Hepatocyte (in vitro differentiated cells): Measurements from ENCODE around the gene CLIP2. TPM values are rescaled to one million over a fixed set of nuclear protein-coding genes. Genes with fewer than 3 reads are reported as not detected.
"Not testable (repeated sequence)": the region's sequence is repeated elsewhere in the genome, so short reads cannot be mapped to it uniquely, and the experiment has no call there.

ENCODE experiments used
- DNase-seq: peaks from one replicate; pipeline ENCODE4 v3.0.0-alpha.2; 2016; ENCODE audit warnings: low spot score
- H2AFZ ChIP-seq: fragments of 200-600 bp; sonication (generic); 2 replicates; pipeline ENCODE4 v1.6.0; 2016; ENCODE audit warnings: antibody characterized with exemption, mild to moderate bottlenecking
- H3K27ac ChIP-seq: fragments of 200-600 bp; sonication (generic); 2 replicates; pipeline ENCODE4 v1.5.1; 2016; ENCODE audit warnings: mild to moderate bottlenecking
- H3K27me3 ChIP-seq: fragments of 200-600 bp; sonication (generic); 2 replicates; pipeline ENCODE4 v1.6.1; 2016
- H3K36me3 ChIP-seq: fragments of 200-600 bp; sonication (generic); replicated peaks from 2 replicates; pipeline ENCODE4 v1.5.1; 2016; ENCODE audit warnings: low read depth; ENCODE audit not compliant: insufficient read depth
- H3K4me1 ChIP-seq: fragments of 200-600 bp; sonication (generic); 2 replicates; pipeline ENCODE4 v1.5.1; 2016; ENCODE audit warnings: mild to moderate bottlenecking, moderate library complexity; ENCODE audit not compliant: insufficient read depth
- H3K4me2 ChIP-seq: fragments of 200-600 bp; sonication (generic); 2 replicates; pipeline ENCODE4 v1.6.0; 2016
- H3K4me3 ChIP-seq: fragments of 200-600 bp; sonication (generic); 2 replicates; pipeline ENCODE4 v1.5.1; 2016; ENCODE audit warnings: mild to moderate bottlenecking
- H3K79me2 ChIP-seq: fragments of 200-600 bp; sonication (generic); 2 replicates; pipeline ENCODE4 v1.6.0; 2017; ENCODE audit warnings: mild to moderate bottlenecking
- H3K9me2 ChIP-seq: fragments of 200-600 bp; sonication (generic); replicated peaks from 2 replicates; pipeline ENCODE4 v1.6.0; 2017; ENCODE audit warnings: mild to moderate bottlenecking; ENCODE audit not compliant: insufficient read depth
- H3K9me3 ChIP-seq: fragments of 200-600 bp; sonication (generic); 2 replicates; pipeline ENCODE4 v1.5.1; 2016; ENCODE audit warnings: low read depth, mild to moderate bottlenecking
- H4K20me1 ChIP-seq: fragments of 200-600 bp; sonication (generic); 2 replicates; pipeline ENCODE4 v1.6.0; 2016; ENCODE audit warnings: mild to moderate bottlenecking; ENCODE audit not compliant: insufficient read depth, poor library complexity, severe bottlenecking
- EZH2 ChIP-seq: fragments of 200-600 bp; sonication (generic); IDR thresholded peaks from 2 replicates; pipeline ENCODE4 v1.6.1; 2016; ENCODE audit warnings: antibody characterized with exemption, mild to moderate bottlenecking, borderline replicate concordance
- EZH2phosphoT487 ChIP-seq: fragments of 200-600 bp; sonication (generic); IDR thresholded peaks from one replicate; pipeline ENCODE4 v1.6.1; 2018; ENCODE audit warnings: antibody characterized with exemption, mild to moderate bottlenecking, low read depth, moderate library complexity; ENCODE audit not compliant: unreplicated experiment, severe bottlenecking
- WGBS: methylation state at CpG from one replicate; pipeline ENCODE4 v1.1.6; 2016; ENCODE audit warnings: low lambda C conversion rate; ENCODE audit errors: missing lambda C conversion rate; 5-methylcytosine and 5-hydroxymethylcytosine counted together
- polyA plus RNA-seq: library from polyadenylated mRNA; unstranded; fragments of >200 nt; fragmentation: Nextera tagmentation; extraction: Ambion mirVana; gene quantifications from 2 replicates; pipeline ENCODE4 v1.2.1, GENCODE V29; 2016
- total RNA-seq: library from RNA; depleted of rRNA; stranded (reverse); fragments of >200 nt; gene quantifications from 2 replicates; pipeline ENCODE4 v1.2.3, GENCODE V29; 2014
- TF ChIP-seq, protein P1 (sequence below): fragments of 200-600 bp; sonication (generic); IDR thresholded peaks from 2 replicates; pipeline ENCODE4 v1.5.1; 2016; ENCODE audit warnings: antibody characterized with exemption, mild to moderate bottlenecking; ENCODE audit not compliant: poor library complexity

Gene CLIP2
- total and polyA plus RNA-seq, 2 experiments from 2014 or later = 17.9 to 28.5 TPM

DNA sequence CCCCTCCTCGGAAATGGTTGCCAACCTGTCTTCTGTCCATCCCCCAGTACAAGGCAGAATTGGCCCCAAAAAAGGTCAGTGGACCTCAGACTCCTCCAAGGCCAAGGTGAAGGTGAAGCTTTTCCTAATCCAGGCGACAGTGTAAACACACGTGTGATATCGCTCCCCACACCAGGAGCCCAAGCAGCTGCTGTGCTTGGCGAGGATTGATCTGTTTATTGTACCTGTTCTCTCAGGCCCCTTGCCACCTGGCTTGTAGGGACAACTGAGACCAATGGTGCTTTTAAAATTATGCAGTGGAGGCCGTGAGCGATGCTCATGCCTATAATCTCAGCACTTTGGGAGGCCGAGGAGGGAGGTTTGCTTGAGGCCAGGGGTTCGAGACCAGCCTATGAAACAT, 98.4 kb downstream of the CLIP2 start:
- Histone ChIP-seq H3K79me2 (no peaks in the 10 kb centered on the region), H3K4me2 (no peak overlapping the region), H3K27me3 (no peaks in the 10 kb centered on the region), H3K9me3 (no peaks in the 10 kb centered on the region), H3K4me1 (no peaks in the 10 kb centered on the region), H3K27ac (no peak overlapping the region), H4K20me1 (no peaks in the 10 kb centered on the region), H2AFZ (no peak overlapping the region), H3K4me3 (no peak overlapping the region), H3K36me3 (no peaks in the 10 kb centered on the region), H3K9me2 (no peaks in the 10 kb centered on the region)
- no peak for DNase-seq
- WGBS = 95% methylated on average over 9 of the region's 9 CpGs
- no peak for TF ChIP-seq EZH2phosphoT487
- no peak for TF ChIP-seq EZH2

DNA sequence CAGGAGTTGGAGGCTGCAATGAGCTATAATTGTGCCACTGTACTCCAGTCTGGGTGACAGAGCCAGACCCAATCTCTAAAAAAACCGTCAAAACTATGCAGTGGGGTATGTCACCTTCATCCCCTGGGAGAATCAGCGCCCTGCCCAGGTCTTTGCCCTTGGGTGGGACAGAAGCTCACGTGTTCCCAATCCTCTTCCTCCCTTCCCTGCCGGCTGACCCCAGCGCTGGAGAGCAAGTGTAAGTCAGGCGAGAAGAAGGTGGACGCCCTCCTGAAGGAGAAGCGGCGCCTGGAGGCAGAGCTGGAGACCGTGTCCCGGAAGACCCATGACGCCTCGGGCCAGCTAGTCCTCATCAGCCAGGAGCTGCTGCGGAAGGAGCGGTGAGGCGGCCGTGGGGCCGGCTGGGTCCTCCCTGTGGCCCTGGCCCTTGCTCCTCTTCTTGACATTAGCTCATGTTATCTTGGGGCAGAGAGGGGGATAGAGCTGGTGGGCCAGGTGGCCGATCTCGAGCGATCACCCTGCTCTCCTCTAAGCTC, 99.7 kb downstream of the CLIP2 start:
- Histone ChIP-seq H4K20me1 (no peaks in the 10 kb centered on the region), H3K27me3 (no peaks in the 10 kb centered on the region), H3K9me2 (no peaks in the 10 kb centered on the region), H3K4me1 (no peaks in the 10 kb centered on the region), H3K4me2 (no peak overlapping the region), H3K36me3 (no peaks in the 10 kb centered on the region), H3K79me2 (no peaks in the 10 kb centered on the region), H3K27ac (no peak overlapping the region), H3K9me3 (no peaks in the 10 kb centered on the region), H3K4me3 (no peak overlapping the region), H2AFZ (no peak overlapping the region)
- DNase-seq = no peak
- TF ChIP-seq, protein P1, sequence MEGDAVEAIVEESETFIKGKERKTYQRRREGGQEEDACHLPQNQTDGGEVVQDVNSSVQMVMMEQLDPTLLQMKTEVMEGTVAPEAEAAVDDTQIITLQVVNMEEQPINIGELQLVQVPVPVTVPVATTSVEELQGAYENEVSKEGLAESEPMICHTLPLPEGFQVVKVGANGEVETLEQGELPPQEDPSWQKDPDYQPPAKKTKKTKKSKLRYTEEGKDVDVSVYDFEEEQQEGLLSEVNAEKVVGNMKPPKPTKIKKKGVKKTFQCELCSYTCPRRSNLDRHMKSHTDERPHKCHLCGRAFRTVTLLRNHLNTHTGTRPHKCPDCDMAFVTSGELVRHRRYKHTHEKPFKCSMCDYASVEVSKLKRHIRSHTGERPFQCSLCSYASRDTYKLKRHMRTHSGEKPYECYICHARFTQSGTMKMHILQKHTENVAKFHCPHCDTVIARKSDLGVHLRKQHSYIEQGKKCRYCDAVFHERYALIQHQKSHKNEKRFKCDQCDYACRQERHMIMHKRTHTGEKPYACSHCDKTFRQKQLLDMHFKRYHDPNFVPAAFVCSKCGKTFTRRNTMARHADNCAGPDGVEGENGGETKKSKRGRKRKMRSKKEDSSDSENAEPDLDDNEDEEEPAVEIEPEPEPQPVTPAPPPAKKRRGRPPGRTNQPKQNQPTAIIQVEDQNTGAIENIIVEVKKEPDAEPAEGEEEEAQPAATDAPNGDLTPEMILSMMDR = no peak
- WGBS = 94% methylated on average over 21 of the region's 21 CpGs

DNA sequence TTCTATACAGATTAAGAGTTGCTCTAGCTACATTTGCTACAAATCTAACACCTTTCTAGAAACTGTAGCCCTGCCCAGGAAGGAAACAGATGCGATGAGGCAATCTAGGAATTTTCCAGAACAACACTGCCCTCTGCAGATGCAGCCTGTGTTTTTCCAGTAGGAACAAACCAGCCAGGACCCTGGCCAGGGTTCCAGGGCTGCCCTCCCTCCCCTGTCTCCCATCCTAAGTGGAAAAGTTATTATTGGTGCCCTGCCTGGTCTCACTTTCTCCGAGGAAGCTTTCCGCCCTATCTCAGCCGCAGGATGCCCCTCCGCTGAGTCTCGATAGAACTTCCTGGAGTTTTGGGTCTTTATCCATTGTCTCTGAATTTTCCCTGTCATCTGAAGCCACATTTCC, 104.5 kb downstream of the CLIP2 start:
- not testable (repeated sequence) for H3K27me3 ChIP-seq, H3K27ac ChIP-seq, H3K4me1 ChIP-seq, H2AFZ ChIP-seq, H3K36me3 ChIP-seq, H4K20me1 ChIP-seq, H3K4me2 ChIP-seq, H3K9me2 ChIP-seq, H3K79me2 ChIP-seq, H3K4me3 ChIP-seq, H3K9me3 ChIP-seq
- 81% methylated on average over 6 of the region's 6 CpGs for WGBS
- TF ChIP-seq, protein P1 = peak; percentile 54
- peak; percentile 53 for DNase-seq

DNA sequence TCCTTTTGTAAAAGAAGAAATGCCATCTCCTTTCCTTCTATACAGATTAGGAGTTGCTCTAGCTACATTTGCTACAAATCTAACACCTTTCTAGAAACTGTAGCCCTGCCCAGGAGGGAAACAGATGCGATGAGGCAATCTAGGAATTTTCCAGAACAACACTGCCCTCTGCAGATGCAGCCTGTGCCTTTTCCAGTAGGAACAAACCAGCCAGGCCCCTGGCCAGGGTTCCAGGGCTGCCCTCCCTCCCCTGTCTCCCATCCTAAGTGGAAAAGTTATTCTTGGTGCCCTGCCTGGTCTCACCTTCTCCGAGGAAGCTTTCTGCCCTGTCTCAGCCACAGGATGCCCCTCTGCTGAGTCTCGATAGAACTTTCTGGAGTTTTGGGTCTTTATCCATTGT, 105.4 kb downstream of the CLIP2 start:
- H4K20me1 ChIP-seq, H3K9me2 ChIP-seq, H3K79me2 ChIP-seq, H3K27ac ChIP-seq, H3K4me2 ChIP-seq, H2AFZ ChIP-seq, H3K9me3 ChIP-seq, H3K36me3 ChIP-seq, H3K4me1 ChIP-seq, H3K27me3 ChIP-seq, H3K4me3 ChIP-seq: not testable (repeated sequence)
- WGBS = 76% methylated on average over 3 of the region's 3 CpGs
- TF ChIP-seq, protein P1 = peak; percentile 47
- DNase-seq = peak; percentile 48
